SK-N-MC (cell line): ENCODE results near the gene ADORA2B.

Experiments
- EZH2 ChIP-seq: fragments of 200-600 bp; sonication (generic); IDR thresholded peaks from one replicate; pipeline ENCODE4 v1.6.1; 2017; ENCODE audit warnings: antibody characterized with exemption
- POLR2AphosphoS5 ChIP-seq: IDR thresholded peaks from 2 replicates; pipeline ENCODE4 v1.6.1; 2012; ENCODE audit warnings: mild to moderate bottlenecking, low read depth, low read length, borderline replicate concordance

GRCh38 chr17:15928286-15928785, 16.6 kb upstream of the ADORA2B start:
- no peak for TF ChIP-seq EZH2
- no peak for TF ChIP-seq POLR2AphosphoS5
